ACHN (cell line): ENCODE measurements around the gene SIL1.
"Not testable (repeated sequence)": the region's sequence is repeated elsewhere in the genome, so short reads cannot be mapped to it uniquely, and the experiment has no call there.

ENCODE experiments used
- DNase-seq: peaks from one replicate; pipeline ENCODE4 v3.0.0-alpha.2; 2015
- in situ Hi-C: cut with HindIII; loops from 2 replicates; pipeline ENCODE4 v1.10.0; 2017; ENCODE audit warnings: low sequenced_read_pairs, low pct_ligation_motif_present, low pct_unique_long_range_greater_than_20kb

The SIL1 gene

DNA sequence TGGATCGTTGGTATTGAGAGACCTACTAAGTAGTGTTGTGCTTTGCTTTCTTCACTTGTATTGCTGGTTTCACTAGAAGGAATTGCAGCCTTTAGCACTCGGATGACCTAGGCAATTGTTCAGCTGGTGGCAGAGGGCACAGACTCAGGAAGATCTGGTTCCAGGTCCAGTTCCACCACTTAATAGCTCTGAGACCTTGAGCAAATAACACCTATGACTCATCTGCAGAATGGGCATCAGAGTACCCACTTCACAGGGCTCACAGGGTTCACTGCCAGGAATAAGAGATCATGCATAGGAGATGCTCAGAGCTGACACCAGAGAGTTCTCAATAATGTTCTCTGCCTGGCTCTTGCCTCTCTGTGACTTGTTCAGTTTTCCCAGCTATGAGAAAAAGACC is 133.6 kb downstream of the SIL1 start:
- in situ Hi-C loops: no loop called here
- DNase-seq: peak; percentile 10

DNA sequence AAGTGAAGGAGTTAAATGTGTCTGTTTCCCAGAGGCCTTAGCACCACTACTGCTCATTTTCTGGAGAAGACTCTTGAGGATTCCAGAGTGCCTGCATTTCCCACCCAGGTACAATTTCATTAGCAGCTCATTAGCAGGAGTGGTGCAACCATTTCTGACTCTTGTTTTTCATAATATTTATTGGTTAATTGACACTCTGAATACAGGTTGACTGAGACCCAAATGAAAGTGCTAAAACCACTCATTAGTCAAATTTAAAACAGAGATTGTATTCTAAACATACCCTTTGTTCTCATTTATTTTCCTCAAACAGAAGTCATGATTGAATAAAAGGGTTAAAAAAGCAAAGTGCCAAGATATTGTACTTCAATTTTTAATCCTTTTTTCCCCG is 134.5 kb downstream of the SIL1 start:
- in situ Hi-C loops: no loop called here
- no peak for DNase-seq

DNA sequence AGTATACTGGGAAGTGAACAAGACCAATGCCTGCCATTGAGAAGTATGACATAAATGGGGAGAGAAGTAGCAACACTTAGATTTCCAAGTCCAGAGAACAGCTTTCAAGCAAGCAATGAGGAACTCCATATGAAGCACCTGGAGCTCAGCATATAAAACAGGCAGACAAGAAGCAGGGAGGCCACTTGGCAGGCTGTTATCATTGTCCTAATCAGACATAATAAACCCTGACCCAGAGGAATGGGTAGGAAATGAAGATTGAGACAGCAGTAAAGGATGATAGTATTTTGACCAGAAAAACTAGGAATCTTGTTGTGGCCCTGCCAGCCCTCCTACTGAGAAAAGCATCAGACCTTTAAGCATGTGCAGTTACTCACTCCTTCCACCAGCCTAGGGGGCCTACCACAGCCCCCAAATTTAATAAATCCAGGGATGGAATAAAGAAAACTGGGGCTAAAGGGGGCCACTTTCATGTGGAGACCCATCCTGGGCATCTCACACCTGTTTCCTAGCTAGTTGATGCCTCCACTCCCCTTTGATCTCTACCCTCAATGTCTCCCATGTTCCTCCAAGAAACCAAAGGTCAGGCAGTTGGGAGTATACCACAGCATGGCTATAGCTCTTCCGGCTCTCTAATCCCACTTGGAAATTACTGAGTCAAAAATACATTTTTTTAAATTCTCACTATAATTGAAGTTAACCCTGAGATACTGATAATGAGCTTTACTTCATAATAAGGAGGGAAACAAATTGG is 135.1 kb downstream of the SIL1 start:
- in situ Hi-C loops: no loop called here
- no peak for DNase-seq

DNA sequence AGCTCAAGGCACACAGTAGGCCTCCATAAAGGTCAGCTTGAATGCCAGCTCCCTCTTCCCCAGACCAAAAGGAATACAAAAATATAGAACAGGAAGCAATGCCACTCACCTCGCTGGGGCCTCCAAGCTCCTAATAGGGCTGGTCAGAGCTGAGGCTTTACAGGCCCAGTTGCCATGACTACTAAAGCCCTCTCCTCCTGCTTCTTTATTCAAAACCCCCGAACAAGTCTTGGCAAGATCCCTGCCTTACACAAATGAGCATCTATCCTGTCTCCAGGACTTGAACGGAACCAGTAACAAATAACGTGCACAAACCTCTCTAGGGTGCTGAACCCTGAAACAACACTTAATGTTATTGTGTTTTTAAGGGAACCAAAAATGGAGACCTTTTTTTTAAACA is 136.3 kb downstream of the SIL1 start:
- in situ Hi-C loops: no loop called here
- DNase-seq: no peak

DNA sequence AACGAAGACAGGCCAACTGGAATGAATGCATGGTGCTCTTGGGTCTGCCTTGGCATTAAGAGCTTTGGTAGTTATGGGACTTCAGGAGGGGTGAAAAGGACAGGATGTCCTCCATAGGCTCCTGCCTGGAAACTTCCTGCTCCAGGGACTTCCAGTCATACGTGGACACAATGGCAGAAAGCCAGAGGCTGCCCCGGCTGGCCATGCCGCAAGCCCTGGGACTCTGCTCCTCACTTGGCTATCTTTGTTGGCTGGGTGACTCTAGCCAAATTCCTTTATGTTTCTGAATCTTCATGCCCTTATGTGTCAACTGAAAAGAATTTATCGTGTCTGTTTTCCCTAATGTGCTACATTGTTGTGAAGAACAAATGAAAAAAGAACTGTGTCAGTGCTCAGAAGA is 136.9 kb downstream of the SIL1 start:
- DNase-seq: peak; percentile 25
- in situ Hi-C loops: no loop called here

DNA sequence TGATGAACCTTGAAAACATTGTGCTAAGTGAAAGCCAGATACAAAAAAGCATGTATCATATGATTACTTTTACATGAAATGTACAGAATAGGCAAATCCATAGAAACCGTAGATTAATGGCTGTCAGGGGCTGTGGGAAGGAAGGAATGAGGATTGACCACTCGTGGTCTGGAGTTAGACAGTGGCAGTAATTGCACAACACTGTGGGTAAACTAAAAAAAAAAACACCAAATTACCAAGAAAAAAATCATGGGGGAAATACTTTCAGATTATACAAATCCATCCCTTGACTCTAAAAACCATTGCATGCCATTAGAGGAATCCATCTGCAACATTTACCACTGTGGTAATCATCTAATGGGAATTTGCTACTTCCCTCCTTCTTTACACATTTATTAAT is 140.0 kb downstream of the SIL1 start:
- in situ Hi-C loops: no loop called here

DNA sequence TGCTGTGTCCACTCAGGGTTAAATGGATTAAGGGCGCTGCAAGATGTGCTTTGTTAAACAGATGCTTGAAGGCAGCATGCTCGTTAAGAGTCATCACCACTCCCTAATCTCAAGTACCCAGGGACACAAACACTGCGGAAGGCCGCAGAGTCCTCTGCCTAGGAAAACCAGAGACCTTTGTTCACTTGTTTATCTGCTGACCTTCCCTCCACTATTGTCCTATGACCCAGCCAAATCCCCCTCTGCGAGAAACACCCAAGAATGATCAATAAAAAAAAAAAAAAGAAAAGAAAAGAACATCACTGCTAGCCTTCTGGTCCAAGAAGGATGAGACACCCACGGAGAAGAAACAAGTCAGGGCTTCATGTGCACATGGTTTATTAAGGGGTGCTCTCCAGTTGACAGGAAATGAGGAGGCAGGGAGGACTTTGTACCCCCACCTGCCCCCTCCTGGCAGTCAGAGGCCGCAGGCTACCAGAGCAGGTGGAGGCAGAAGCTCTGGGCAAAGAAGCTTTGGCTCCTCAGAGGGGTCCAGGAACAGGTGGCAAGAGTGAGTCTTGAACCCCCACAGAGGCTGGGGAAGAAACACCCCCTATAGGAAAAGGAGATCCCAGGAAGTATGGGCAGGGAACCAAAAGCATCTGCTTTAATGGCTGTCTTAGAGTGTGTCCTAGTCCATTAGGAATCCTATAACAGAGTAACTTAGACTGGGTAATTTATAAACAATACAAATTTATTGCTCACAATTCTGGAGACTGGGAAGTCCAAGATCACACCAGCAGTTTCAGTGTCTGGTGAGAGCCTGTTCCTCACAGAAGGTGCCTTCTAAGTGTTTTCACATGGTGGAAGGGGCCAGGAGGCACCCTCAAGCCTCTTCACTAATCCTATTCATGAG is 140.9 kb downstream of the SIL1 start:
- in situ Hi-C loops, DNase-seq: not testable (repeated sequence)

More for the DNA sequence above, 140.0 kb downstream of the SIL1 start:
- DNase-seq: no peak

DNA sequence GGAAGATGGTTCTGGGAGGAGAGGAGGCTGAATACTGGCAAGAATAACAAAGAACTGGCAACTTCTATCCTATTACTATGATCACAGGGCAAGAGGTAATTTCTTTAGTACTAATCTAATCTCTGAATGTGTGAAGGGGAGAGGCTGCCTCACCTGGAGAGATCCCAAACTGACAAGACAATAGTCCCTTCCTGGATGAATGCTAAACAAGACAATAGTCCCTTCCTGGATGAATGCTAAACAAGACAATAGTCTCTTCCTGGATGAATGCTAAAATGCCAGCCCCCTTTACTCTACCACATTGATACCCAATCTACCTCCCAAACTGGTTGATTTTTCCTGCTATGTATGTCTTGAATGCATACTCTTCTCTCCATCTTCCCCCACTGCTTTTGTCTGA is 145.2 kb downstream of the SIL1 start:
- in situ Hi-C loops: no loop called here
- no peak for DNase-seq

DNA sequence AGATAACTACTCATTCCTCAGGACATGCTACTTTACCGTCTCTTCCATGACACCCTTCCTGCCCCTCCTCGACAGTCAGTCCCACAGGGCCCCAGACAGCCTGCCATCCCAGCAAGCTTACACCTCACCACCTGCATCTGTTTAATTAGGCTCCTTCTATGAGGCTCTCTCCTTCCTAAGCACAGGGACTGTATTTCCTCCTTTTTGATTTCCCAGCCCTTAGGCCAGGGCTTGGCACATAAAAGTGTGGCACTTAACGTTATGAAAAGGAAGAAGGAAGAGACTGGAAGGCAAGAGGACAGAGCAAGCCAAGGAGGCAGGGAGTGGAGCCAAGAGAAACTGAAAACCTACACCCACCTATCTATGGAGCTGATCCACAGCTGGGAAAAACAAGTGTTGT is 146.8 kb downstream of the SIL1 start:
- no peak for DNase-seq

DNA sequence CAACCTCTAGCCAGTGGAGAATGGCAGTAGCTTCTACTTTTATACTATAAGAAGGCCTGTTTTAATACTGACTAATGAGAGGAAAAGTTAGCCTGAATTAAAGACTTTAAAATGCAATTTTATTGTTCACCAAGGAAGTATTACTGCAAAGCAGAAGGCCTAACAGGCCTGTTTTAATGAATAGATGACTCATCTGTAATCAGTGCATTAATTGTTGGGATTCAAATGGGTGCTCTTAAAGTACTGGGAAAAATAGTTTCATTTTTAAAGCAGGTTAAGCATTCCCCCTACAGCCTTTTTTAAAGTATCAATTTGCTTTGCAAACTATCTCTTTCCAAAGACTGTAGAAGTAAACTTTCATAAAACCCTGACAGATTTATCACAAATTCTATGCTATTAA is 147.7 kb downstream of the SIL1 start:
- in situ Hi-C loops: no loop called here

More for the DNA sequence above, 146.8 kb downstream of the SIL1 start:
- in situ Hi-C loops: no loop called here

DNA sequence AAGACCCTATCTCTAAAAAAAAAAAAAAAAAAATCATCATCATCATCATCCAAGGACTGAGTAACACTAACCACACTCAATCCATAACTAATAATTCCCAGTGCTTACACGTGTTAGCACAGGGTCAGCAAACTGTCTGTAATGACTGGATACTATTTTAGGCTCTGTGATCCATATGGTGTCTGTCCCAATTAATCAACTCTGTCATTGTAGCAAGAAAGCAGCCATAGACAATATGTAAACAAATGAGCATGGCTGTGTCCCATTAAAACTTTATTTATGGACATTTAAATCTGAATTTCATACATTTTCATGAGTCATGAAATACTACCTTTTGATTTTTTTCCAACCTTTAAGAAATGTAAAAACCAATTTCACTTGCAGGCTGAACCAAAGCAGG is 148.4 kb downstream of the SIL1 start:
- in situ Hi-C loops: no loop called here

More for the DNA sequence above, 147.7 kb downstream of the SIL1 start:
- DNase-seq: no peak

DNA sequence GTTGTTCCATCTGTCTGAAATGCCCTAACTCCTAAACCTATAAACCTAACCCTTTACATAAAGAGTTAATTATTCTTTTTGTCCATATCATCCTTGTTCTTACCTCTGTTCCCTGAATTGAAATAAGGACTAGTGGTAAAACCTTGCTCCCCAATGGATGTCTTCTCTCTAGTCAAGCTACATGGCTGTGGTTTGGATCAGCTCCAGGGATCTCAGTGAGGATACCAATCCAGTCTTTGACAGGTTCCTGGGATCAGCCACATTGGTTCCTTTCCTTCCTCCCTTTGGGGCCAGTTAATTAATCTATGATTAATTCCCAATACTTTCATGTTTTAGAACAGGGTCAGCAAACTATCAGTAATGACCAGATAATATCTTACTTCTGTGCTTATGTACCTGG is 151.6 kb downstream of the SIL1 start:
- DNase-seq: no peak
- in situ Hi-C loops: no loop called here

More for the DNA sequence above, 148.4 kb downstream of the SIL1 start:
- DNase-seq: no peak

DNA sequence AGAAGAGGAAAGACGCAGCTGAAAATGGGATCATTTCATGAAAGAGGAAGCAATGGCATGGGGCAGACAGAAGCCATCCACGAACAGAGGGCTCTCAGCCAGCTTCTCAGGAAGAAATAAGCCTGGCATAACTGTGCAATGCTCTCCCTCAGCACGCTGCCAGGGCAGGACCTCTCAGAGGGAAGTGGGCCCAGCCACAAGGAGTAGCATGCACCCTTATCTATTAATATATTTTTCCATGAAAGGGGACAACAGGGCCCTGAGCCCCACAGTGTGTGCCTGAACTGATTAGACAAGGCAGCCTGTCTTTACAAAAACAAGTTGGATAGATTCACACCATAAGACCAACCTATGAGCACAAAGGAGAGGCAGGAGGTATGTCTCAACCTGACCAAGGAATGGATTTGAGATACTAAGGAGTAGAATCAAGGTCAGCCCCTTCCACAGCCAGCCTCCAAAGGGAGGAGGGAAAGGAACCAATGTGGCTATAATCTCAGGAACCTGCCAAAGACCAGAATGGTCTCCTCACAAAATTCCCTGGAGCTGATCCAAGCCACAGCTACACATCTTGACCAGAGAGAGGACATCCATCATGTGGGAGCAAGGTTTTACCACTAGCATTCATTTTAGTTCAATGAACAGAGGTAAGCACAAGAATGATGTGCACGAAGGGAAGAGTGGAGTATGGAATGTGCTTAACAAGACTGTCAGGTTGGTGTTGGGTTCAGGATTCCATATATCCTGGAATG is 154.8 kb downstream of the SIL1 start:
- no peak for DNase-seq
- in situ Hi-C loops: no loop called here

DNA sequence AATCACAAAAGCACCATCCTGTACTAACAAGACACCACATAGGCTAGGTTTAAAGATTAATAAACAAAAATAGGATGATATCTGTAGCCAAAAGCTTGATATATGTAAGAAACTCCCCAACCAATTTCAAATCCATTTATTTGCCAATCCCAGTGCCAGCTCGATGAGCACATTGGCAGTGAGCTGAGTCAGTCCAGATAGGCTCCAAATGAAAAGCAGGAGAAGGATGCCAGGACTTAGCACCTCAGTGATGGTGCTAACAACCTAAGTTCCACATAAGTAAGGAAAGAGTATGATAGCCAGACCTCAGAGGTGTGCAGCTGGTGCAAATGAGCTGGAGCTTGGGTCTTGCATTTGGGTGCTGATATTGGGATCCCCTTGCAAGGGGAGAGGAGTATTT is 158.1 kb downstream of the SIL1 start:
- DNase-seq: no peak

DNA sequence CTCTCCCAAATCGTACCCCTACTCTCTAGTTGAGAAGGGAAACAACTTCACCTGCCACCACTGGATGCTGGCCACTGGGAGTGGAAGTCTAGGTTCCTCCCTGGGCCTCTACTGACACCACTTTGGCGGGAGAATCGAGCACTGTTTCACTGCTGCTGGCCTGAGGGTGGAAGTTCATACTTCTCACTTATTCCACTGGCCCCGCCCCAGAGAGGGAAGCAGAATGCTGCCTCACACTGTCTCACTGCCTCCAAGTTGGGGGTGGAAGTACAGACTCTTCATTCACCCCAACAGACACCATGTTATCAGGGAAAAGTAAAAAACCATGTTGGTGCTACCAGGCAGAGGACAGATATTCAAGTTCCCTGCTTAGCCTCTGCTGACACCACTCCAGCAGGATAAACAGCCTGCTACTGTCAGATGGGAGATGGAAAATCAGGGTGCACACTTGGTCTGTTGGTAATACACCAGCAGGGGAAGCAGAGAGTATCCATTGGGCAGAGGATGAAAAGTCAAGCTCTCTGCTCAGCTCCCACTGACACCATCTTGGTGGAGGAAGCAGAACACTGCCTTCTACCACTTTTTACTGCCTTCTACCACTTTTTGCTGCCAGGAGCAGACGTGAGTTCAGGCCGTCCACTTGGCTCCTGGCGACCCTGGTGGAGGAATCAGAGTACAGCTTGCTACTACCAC is 159.4 kb downstream of the SIL1 start:
- in situ Hi-C loops: no loop called here
- DNase-seq: no peak

More for the DNA sequence above, 158.1 kb downstream of the SIL1 start:
- in situ Hi-C loops: no loop called here

DNA sequence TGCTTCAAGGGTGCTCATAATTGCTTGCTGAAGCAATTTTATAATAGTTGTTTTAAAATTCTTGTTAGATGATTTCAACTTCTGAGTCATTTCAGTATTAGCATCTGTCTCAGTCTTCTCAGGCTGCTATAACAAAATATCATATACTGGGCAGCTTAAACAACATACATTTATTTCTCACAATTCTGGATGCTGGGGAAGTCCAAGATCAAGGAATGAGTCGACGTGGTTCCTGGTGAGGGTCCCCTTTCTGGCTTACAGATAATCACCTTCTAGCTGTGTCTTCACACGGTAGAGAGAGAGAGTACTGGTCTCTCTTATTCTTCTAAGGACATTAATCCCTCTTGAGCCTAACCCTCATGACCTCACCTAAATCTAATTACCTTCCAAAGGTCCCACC is 160.4 kb downstream of the SIL1 start:
- no peak for DNase-seq
- in situ Hi-C loops: no loop called here

DNA sequence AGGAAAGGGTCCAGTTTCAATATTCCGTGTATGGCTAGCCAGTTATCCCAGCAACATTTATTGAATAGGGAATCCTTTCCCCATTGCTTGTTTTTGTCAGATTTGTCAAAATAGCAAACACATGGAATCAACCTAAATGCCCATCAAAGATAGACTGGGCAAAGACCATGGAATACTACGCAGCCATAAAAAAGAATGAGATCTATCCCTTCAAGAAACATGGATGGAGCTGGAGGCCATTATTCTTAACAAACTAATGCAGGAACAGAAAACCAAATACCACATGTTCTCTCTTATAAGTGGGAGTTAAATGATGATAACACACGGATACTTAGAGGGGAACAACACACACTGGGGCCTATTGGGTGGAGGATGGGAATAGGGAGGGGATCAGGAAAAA is 161.8 kb downstream of the SIL1 start:
- DNase-seq, in situ Hi-C loops: not testable (repeated sequence)

DNA sequence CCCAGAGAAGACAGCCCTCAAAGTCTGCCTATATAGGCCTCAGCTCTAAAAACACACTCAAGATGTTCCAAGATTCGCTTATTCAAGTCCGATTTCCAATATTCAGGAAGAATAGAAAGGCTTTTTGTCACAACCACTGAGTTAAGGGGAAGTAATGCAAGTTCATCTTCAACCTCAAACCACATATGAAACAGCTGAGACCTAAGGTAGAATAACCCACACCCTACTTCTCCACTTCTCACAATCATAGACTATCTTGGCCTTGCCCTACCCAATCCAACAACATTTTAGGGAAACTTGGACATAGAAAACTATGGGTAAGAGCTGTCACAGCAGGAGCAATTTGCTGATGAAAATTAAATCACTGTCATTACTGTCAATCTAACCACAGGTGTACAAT is 171.0 kb downstream of the SIL1 start:
- no peak for DNase-seq

DNA sequence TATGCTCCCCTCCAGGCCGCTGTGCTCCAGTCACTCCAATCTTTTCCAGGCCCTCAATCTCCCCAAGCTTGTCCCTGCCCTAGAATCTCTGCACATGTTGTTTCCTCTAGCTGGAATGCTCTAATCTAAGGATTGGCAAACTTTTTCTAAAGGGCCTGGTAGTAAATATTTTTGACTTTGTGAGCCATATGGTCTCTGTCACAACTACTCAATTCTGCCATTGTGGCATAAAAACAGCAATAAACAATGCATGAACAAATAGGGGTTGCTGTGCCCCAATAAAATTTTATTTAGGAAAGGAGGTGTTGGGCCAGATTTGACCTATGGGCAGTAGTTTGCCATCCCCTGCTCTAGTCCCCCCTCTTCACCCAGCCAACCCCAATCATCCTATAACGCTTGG is 172.5 kb downstream of the SIL1 start:
- no peak for DNase-seq
- in situ Hi-C loops: no loop called here

More for the DNA sequence above, 171.0 kb downstream of the SIL1 start:
- in situ Hi-C loops: no loop called here
